ENCODE measurements around the gene GPT2.
"Not testable (repeated sequence)": the region's sequence is repeated elsewhere in the genome, so short reads cannot be mapped to it uniquely, and the experiment has no call there.

Gene GPT2

GRCh38 chr16:46932802-46933201 lies 48.6 kb downstream of the GPT2 start:
- H3K4me3 ChIP-seq (replicated peaks; ENCODE audit: insufficient read depth, low read length), result no peak overlapping the region
- no peaks in the 10 kb centered on the region for H3K27me3 ChIP-seq (ENCODE audit: insufficient read depth, poor library complexity, severe bottlenecking)
- peak; percentile 14 to 71 for DNase-seq (ENCODE audit: low read depth in 1 of 2, low spot score in 1 of 2)
- TF ChIP-seq SPI1 (IDR thresholded peaks at IDR 0.05; ENCODE audit: borderline replicate concordance, low read depth) (peak; percentile 59; the same call in 1 of the 2 replicates), POLR2AphosphoS5 (IDR thresholded peaks at IDR 0.05; ENCODE audit: low read depth) (0 out of 2 replicates have a peak, but pooled peaks have one; percentile 10), REST (IDR thresholded peaks at IDR 0.05; ENCODE audit: insufficient replicate concordance, low read depth) (no peak), GABPA (IDR thresholded peaks at IDR 0.05; ENCODE audit: low read depth) (no peak), CTCF (IDR thresholded peaks at IDR 0.05; ENCODE audit: insufficient read depth, low read length) (no peak)
- no peak overlapping the region for H3K27ac ChIP-seq (replicated peaks)

- no peak for DNase-seq (ENCODE audit: low read depth in 1 of 2, low spot score in 1 of 2)
- Histone ChIP-seq H3K27ac (replicated peaks) (no peak overlapping the region), H3K27me3 (ENCODE audit: insufficient read depth, poor library complexity, severe bottlenecking) (no peaks in the 10 kb centered on the region), H3K4me3 (replicated peaks; ENCODE audit: insufficient read depth, low read length) (no peak overlapping the region)
- no peak for TF ChIP-seq CTCF (IDR thresholded peaks at IDR 0.05; ENCODE audit: insufficient read depth, low read length)
- TF ChIP-seq POLR2AphosphoS5 (IDR thresholded peaks at IDR 0.05; ENCODE audit: low read depth), result no peak
- no peak for TF ChIP-seq REST (IDR thresholded peaks at IDR 0.05; ENCODE audit: insufficient replicate concordance, low read depth)
- TF ChIP-seq GABPA (IDR thresholded peaks at IDR 0.05; ENCODE audit: low read depth), result no peak
- TF ChIP-seq SPI1 (IDR thresholded peaks at IDR 0.05; ENCODE audit: borderline replicate concordance, low read depth), result no peak
Measured at GRCh38 chr16:46937536-46937935, 53.4 kb downstream of the GPT2 start.

- not testable (repeated sequence) for H3K27me3 ChIP-seq (ENCODE audit: insufficient read depth, poor library complexity, severe bottlenecking); H3K27ac ChIP-seq (replicated peaks); DNase-seq (ENCODE audit: low read depth in 1 of 2, low spot score in 1 of 2); H3K4me3 ChIP-seq (replicated peaks; ENCODE audit: insufficient read depth, low read length)
Measured at GRCh38 chr16:46944713-46945112, 60.6 kb downstream of the GPT2 start.

- no peak overlapping the region for H3K4me3 ChIP-seq (replicated peaks; ENCODE audit: insufficient read depth, low read length)
- TF ChIP-seq CTCF (IDR thresholded peaks at IDR 0.05; ENCODE audit: insufficient read depth, low read length), result peak; percentile 29
- no peak for TF ChIP-seq GABPA (IDR thresholded peaks at IDR 0.05; ENCODE audit: low read depth)
- peak in 1 of 2 experiments; percentile 56 for DNase-seq (ENCODE audit: low read depth in 1 of 2, low spot score in 1 of 2)
- no peaks in the 10 kb centered on the region for H3K27me3 ChIP-seq (ENCODE audit: insufficient read depth, poor library complexity, severe bottlenecking)
- H3K27ac ChIP-seq (replicated peaks), result no peak overlapping the region
Measured at GRCh38 chr16:46947900-46948547, 63.9 kb downstream of the GPT2 start.
